K562 (cell line): ENCODE measurements around the gene SAMD8. TPM values are rescaled to one million over a fixed set of nuclear protein-coding genes. Genes with fewer than 3 reads are reported as not detected.

ENCODE experiments used
- ATAC-seq: fragments of 200-7000 bp; cut with Tn5 transposase; 3 replicates; pipeline ENCODE4 v1.9.1; 2020; ENCODE audit warnings: moderate library complexity
- BruUV-seq: library from RNA; stranded (reverse); fragments of 400-500 nt; replicated peaks from 2 replicates; lab custom pipeline; 2021; lab: Mats Ljungman, UMichigan
- CTCF ChIA-PET: fragments of 300-600 bp; formaldehyde crosslinking; extraction: SDS; loops from one replicate; lab custom pipeline; 2021; ENCODE audit warnings: low intra/inter-chr PET ratio; lab: Yijun Ruan, JAX
- POLR2A ChIA-PET: fragments of 300-600, 350-650 bp; sonication (Branson Sonifier 250); formaldehyde crosslinking; extraction: SDS; loops from one replicate; lab custom pipeline; 2021; ENCODE audit warnings: antibody characterized with exemption, inconsistent platforms; lab: Yijun Ruan, JAX
- DNase-seq, 4 experiments: peaks; one replicate each; pipeline versions ENCODE4 v3.0.0 to v3.0.0-alpha.2; 2011 to 2018; ENCODE audit warnings: low spot score in 3 of 4, mixed read lengths in 3 of 4; ENCODE audit errors: extremely low read depth in 1 of 4
- FAIRE-seq: peaks from 2 replicates; lab custom pipeline; 2011; peaks lifted over from hg19 to GRCh38; lab: Jason Lieb, UNC
- H2AFZ ChIP-seq: 2 replicates; pipeline ENCODE4 v1.6.0; 2011; ENCODE audit warnings: low read depth, low read length, control low read depth, inconsistent platforms
- H3K27ac ChIP-seq: fragments of 200-600 bp; 3 replicates; pipeline ENCODE4 v1.8.0; 2011; ENCODE audit warnings: low read depth, mild to moderate bottlenecking, control low read depth, inconsistent platforms, low read length, moderate library complexity, mixed read lengths; ENCODE audit errors: extremely low read depth
- H3K27me3 ChIP-seq, 2 experiments: fragments of 300-600 bp in 1 of 2; 2 replicates in 1 of 2; 3 replicates in 1 of 2; pipeline versions ENCODE4 v1.6.0 to v1.8.0; 2011; ENCODE audit warnings: inconsistent platforms in 2 of 2, low read length in 2 of 2, mild to moderate bottlenecking in 1 of 2, mixed read lengths in 1 of 2, moderate library complexity in 1 of 2; ENCODE audit not compliant: control insufficient read depth in 2 of 2, insufficient read depth in 2 of 2
- H3K36me3 ChIP-seq: fragments of 300-600 bp; 3 replicates; pipeline ENCODE4 v1.8.0; 2011; ENCODE audit warnings: mild to moderate bottlenecking, low read length, inconsistent platforms; ENCODE audit not compliant: control insufficient read depth, insufficient read depth
- H3K4me1 ChIP-seq, 2 experiments: fragments of 200-600 bp in 1 of 2; replicated peaks in 1 of 2; 2 replicates in 1 of 2; 3 replicates in 1 of 2; pipeline versions ENCODE4 v1.5.1 to v1.8.0; 2011; ENCODE audit warnings: inconsistent platforms in 2 of 2, low read length in 2 of 2, mild to moderate bottlenecking in 1 of 2, mixed read lengths in 1 of 2, moderate library complexity in 1 of 2; ENCODE audit not compliant: control insufficient read depth in 2 of 2, insufficient read depth in 2 of 2
- H3K4me2 ChIP-seq: 2 replicates; pipeline ENCODE4 v1.6.1; 2011; ENCODE audit warnings: low read length, control low read depth, inconsistent platforms, mixed read lengths; ENCODE audit not compliant: insufficient read depth
- H3K4me3 ChIP-seq: fragments of 200-600 bp; sonication (generic), shearing (Covaris generic); 2 replicates; pipeline ENCODE4 v1.5.1; 2016; ENCODE audit warnings: control low read depth, inconsistent platforms
- H3K79me2 ChIP-seq: fragments of 200-600 bp; 3 replicates; pipeline ENCODE4 v1.8.0; 2011; ENCODE audit warnings: low read length, inconsistent platforms; ENCODE audit not compliant: control insufficient read depth, insufficient read depth
- H3K9ac ChIP-seq, 2 experiments: 2 replicates each; pipeline versions ENCODE4 v1.6.0 to v1.6.1; 2011; ENCODE audit warnings: low read depth in 2 of 2, low read length in 2 of 2, control low read depth in 1 of 2, inconsistent platforms in 1 of 2, mild to moderate bottlenecking in 1 of 2, mixed read lengths in 1 of 2; ENCODE audit not compliant: insufficient read depth in 1 of 2
- H3K9me1 ChIP-seq: one replicate; pipeline ENCODE4 v1.6.0; 2011; ENCODE audit warnings: inconsistent platforms, mild to moderate bottlenecking, low read length, moderate library complexity; ENCODE audit not compliant: control insufficient read depth, insufficient read depth
- H3K9me3 ChIP-seq: replicated peaks from 2 replicates; pipeline ENCODE4 v1.5.1; 2011; ENCODE audit warnings: low read depth, low read length, inconsistent platforms; ENCODE audit not compliant: control insufficient read depth, insufficient read depth
- H4K20me1 ChIP-seq: replicated peaks from 2 replicates; pipeline ENCODE4 v1.6.1; 2011; ENCODE audit warnings: low read length, inconsistent platforms, mixed read lengths; ENCODE audit not compliant: control insufficient read depth, insufficient read depth
- CBFA2T3 ChIP-seq: fragments of 450-650 bp; IDR thresholded peaks from 2 replicates; pipeline ENCODE4 v1.6.1; 2017
- ELF4 ChIP-seq: fragments of 450-650 bp; formaldehyde crosslinking; IDR thresholded peaks from 2 replicates; pipeline ENCODE4 v1.4.0; 2022; ENCODE audit warnings: missing genetic modification characterization
- KDM4B ChIP-seq, 2 experiments: fragments of 450-650 bp in 1 of 2; sonication (generic) in 1 of 2; IDR thresholded peaks; 2 replicates each; pipeline ENCODE4 v1.6.1; 2016 to 2017; ENCODE audit warnings: borderline replicate concordance in 2 of 2, antibody characterized with exemption in 1 of 2, low read depth in 1 of 2, mild to moderate bottlenecking in 1 of 2
- POLR2AphosphoS2 ChIP-seq: IDR thresholded peaks from 2 replicates; pipeline ENCODE4 v1.6.1; 2012; ENCODE audit warnings: low read length, improper control_type of control experiment
- TGIF2 ChIP-seq: sonication (generic); formaldehyde crosslinking; IDR thresholded peaks from 2 replicates; pipeline ENCODE4 v1.8.1; 2022; ENCODE audit warnings: mild to moderate bottlenecking, missing genetic modification reagents, moderate library complexity
- TSC22D4 ChIP-seq: fragments of 450-650 bp; IDR thresholded peaks from 2 replicates; pipeline ENCODE4 v1.6.1; 2016; ENCODE audit warnings: missing genetic modification characterization, missing biosample characterization, control low read depth
- ZBTB49 ChIP-seq: sonication (generic); formaldehyde crosslinking; IDR thresholded peaks from 2 replicates; pipeline ENCODE4 v1.8.0; 2022; ENCODE audit warnings: missing genetic modification reagents, mild to moderate bottlenecking, borderline replicate concordance
- ZNF174 ChIP-seq: fragments of 250-450 bp; sonication (Bioruptor Pico); IDR thresholded peaks from 2 replicates; pipeline ENCODE4 v1.4.0; 2020; ENCODE audit warnings: mild to moderate bottlenecking
- ZNF551 ChIP-seq: fragments of 250-450 bp; sonication (Bioruptor Pico); IDR thresholded peaks from 2 replicates; pipeline ENCODE4 v1.5.0; 2021; ENCODE audit warnings: mild to moderate bottlenecking, moderate library complexity
- ZNF609 ChIP-seq: sonication (generic); formaldehyde crosslinking; IDR thresholded peaks from 2 replicates; pipeline ENCODE4 v1.8.1; 2023; ENCODE audit warnings: missing genetic modification reagents, mild to moderate bottlenecking, borderline replicate concordance
- WGBS: fragments of 100-300 bp; shearing (Covaris generic); methylation state at CpG from one replicate; pipeline ENCODE4 v1.1.6; 2016; ENCODE audit warnings: low coverage, mixed read lengths; ENCODE audit not compliant: insufficient coverage; ENCODE audit errors: missing lambda C conversion rate; 5-methylcytosine and 5-hydroxymethylcytosine counted together
- in situ Hi-C: fragments of 300-500 bp; cut with MboI; formaldehyde crosslinking; loops from 4 replicates; pipeline ENCODE4 v1.15.0; 2018; ENCODE audit warnings: inconsistent platforms, mixed read lengths
- intact Hi-C: fragments of 100-400 bp; cut with micrococcal nuclease; formaldehyde crosslinking; loops from 2 replicates; pipeline ENCODE4 v1.14.2; 2022
- polyA plus RNA-seq, 8 experiments: library from polyadenylated mRNA; depleted of rRNA in 4 of 8; stranded (reverse) in 5 of 8; unstranded in 3 of 8; fragments of >200 nt; fragmentation: Nextera tagmentation in 2 of 8; fragmentation: Illumina TruSeq in 1 of 8; extraction: Ambion mirVana in 2 of 8; extraction: Trizol in 1 of 8; gene quantifications; 2 replicates each; pipeline versions ENCODE4 v1.2.1 to v1.2.3, GENCODE V29; 2011 to 2014; ENCODE audit warnings: inconsistent platforms in 1 of 8, missing spikeins in 1 of 8
- total RNA-seq, 7 experiments: library from RNA; depleted of rRNA in 6 of 7; stranded (reverse); fragments of >200 nt in 6 of 7; fragmentation: Illumina TruSeq in 2 of 7; extraction: Trizol in 2 of 7; gene quantifications; 2 replicates each; pipeline versions ENCODE4 v1.2.1 to v1.2.3, GENCODE V29; 2011 to 2021; ENCODE audit warnings: low replicate concordance in 1 of 7
- TF ChIP-seq, protein P1 (sequence below): fragments of 450-650 bp; formaldehyde crosslinking; conservative IDR thresholded peaks from 2 replicates; pipeline ENCODE4 v1.4.0; 2022; ENCODE audit warnings: mild to moderate bottlenecking, missing genetic modification characterization

SAMD8 gene
- total and polyA plus RNA-seq, 9 of the 15 experiments (the other 6 are each of a cell fraction or from before 2014, with no cell fraction given): 2.7 to 16.1 (median 6.2) TPM

DNA sequence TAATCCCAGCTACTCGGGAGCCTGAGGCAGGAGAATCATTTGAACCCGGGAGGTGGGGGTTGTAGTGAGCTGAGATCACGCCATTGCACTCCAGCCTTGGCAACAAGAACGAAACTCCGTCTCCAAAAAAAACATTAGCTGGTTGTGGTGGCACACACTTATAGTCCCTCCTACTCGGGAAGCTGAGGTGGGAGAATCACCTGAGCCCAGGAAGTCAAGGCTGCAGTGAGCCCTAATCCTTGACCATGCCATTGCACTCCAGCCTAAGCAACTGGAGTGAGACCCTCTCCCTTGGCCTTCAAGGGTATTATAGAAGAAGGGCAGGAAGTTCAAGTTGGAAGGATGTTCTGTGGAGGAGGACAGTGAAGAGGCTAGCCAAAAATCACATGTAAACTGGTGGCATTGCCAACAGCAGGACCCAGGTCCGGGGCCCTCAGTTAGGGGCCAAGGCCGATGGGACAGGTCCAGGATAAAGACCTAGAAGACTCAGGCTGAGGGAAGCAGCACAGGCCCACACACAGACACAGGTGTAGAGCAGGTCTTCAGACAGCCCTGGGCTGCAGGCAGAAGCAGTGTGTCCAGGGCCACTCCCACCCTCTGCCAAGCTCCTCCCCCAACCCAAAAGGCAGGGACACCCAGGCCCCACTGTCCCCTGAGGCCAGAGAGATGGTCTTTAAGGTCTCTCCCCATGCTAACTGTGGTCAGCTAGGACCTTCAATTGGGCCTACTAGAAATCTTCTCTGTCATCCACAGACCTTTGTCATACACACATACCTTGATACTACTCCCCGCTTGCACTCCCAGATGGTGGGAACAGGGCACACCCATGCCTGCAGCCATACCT, 8.4 kb upstream of the SAMD8 start:
- ChIA-PET CTCF (no interaction called here), POLR2A (interaction anchor here (0.6 to 1.1 kb wide), 4 partner anchors 8 to 434 kb away, joined by 3 to 4 read pairs (median 3); partner anchors contain the start of gene SAMD8)
- in situ Hi-C loops (no loop called here), intact Hi-C loops (loop anchor here (5.0 to 10.0 kb wide), 2 partner anchors 368 to 861 kb away; no protein-coding TSS in a partner anchor)
- Histone ChIP-seq H3K9ac (peak overlapping the region in 1 of 2 experiments; percentile 79; a peak in 2 of 4 replicates), H3K9me1 (no peaks in the 10 kb centered on the region), H3K27me3 (no peaks in the 10 kb centered on the region), H3K4me3 (no peak overlapping the region), H3K9me3 (no peaks in the 10 kb centered on the region), H2AFZ (no peak overlapping the region), H3K36me3 (no peaks in the 10 kb centered on the region), H3K27ac (no peak overlapping the region), H3K4me1 (peaks cover 32 to 57% of the 10 kb centered on the region in 2 experiments), H3K4me2 (no peak overlapping the region), H4K20me1 (peaks cover 4% of the 10 kb centered on the region; the same call in 1 of the 2 replicates), H3K79me2 (peaks cover 8% of the 10 kb centered on the region; the same call in 1 of the 3 replicates)
- 66% methylated on average over 9 of the region's 9 CpGs for WGBS
- FAIRE-seq (no peak), DNase-seq (peak in 1 of 4 experiments; percentile 52), ATAC-seq (peak; percentile 29)
- no TSS peak for BruUV-seq
- no peak for TF ChIP-seq TSC22D4 (tag)
- TF ChIP-seq KDM4B (IDR thresholded peaks at IDR 0.05; ENCODE audit: borderline replicate concordance in 2 of 2, low read depth in 1 of 2): no peak
- no peak for TF ChIP-seq ZNF174 (CRISPR knock-in tag)
- TF ChIP-seq ZNF609 (CRISPR knock-in tag): no peak
- TF ChIP-seq ELF4 (CRISPR knock-in tag): no peak
- TF ChIP-seq, protein P1, sequence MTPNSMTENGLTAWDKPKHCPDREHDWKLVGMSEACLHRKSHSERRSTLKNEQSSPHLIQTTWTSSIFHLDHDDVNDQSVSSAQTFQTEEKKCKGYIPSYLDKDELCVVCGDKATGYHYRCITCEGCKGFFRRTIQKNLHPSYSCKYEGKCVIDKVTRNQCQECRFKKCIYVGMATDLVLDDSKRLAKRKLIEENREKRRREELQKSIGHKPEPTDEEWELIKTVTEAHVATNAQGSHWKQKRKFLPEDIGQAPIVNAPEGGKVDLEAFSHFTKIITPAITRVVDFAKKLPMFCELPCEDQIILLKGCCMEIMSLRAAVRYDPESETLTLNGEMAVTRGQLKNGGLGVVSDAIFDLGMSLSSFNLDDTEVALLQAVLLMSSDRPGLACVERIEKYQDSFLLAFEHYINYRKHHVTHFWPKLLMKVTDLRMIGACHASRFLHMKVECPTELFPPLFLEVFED (CRISPR knock-in tag): no peak
- no peak for TF ChIP-seq ZNF551 (CRISPR knock-in tag)
- no peak for TF ChIP-seq ZBTB49 (CRISPR knock-in tag)
- no peak for TF ChIP-seq CBFA2T3
- TF ChIP-seq POLR2AphosphoS2: no peak
- TF ChIP-seq TGIF2 (CRISPR knock-in tag): no peak
